SK-N-SH (cell line): ENCODE results near the gene PKP2.

Source experiments
- FOSL2 ChIP-seq: IDR thresholded peaks from 2 replicates; pipeline ENCODE4 v1.4.0; 2012; ENCODE audit warnings: low read depth, mild to moderate bottlenecking, moderate library complexity, borderline replicate concordance
- FOXM1 ChIP-seq: IDR thresholded peaks from 2 replicates; pipeline ENCODE4 v1.4.0; 2012; ENCODE audit warnings: low read depth, mild to moderate bottlenecking
- GABPA ChIP-seq: IDR thresholded peaks from 2 replicates; pipeline ENCODE4 v1.4.0; 2012; ENCODE audit warnings: low read depth, mild to moderate bottlenecking
- NRF1 ChIP-seq: IDR thresholded peaks from 2 replicates; pipeline ENCODE4 v1.6.1; 2012; ENCODE audit warnings: low read depth, mild to moderate bottlenecking, low read length
- TAF1 ChIP-seq: IDR thresholded peaks from 2 replicates; pipeline ENCODE4 v1.6.1; 2012; ENCODE audit warnings: low read depth, mild to moderate bottlenecking, low read length, moderate library complexity, borderline replicate concordance
- TF ChIP-seq, protein P1 (sequence below): IDR thresholded peaks from 2 replicates; pipeline ENCODE4 v1.6.1; 2012; ENCODE audit warnings: mild to moderate bottlenecking, low read depth, low read length, moderate library complexity
- TF ChIP-seq, protein P2 (sequence below): IDR thresholded peaks from 2 replicates; pipeline ENCODE4 v1.4.0; 2012; ENCODE audit warnings: low read depth
- TF ChIP-seq, protein P3 (sequence below): fragments of 200-600 bp; sonication (generic); IDR thresholded peaks from 2 replicates; pipeline ENCODE4 v1.6.1; 2017; ENCODE audit warnings: antibody characterized with exemption, mild to moderate bottlenecking, moderate library complexity

DNA sequence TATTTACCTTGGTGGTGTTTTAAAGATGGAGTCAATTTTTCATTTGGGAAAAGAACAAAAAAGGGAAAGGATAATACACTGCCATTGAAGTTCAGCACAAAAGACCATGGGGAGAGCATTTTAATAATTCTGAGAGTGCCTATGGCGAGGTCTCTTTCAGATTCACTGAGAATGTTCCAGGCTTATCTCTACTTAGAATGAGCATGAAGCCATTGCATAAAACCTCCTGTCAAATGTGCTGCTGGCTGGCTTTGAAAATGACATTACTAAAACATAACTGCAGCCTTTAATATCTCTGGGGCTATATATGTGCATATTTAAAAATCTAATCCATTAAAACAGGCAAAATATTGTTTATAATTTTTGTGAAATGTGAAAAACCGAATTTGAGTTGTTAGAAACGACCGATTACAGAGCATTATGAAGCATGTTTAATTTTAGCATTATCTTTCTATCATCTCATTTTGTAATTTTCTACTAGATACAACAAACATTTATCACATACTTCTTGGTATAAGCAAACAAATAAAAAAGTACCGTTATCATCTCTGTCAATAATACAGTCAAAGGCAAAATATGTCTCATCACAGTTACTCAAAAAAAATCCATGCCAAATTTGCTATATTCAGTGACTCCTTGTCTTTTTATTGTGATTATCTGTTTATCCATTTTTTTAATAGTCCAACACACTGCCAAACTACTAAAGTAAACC lies 95.2 kb downstream of the PKP2 start:
- TF ChIP-seq GABPA (no peak), NRF1 (no peak), TAF1 (no peak), FOSL2 (no peak), FOXM1 (no peak)
- TF ChIP-seq, protein P1, sequence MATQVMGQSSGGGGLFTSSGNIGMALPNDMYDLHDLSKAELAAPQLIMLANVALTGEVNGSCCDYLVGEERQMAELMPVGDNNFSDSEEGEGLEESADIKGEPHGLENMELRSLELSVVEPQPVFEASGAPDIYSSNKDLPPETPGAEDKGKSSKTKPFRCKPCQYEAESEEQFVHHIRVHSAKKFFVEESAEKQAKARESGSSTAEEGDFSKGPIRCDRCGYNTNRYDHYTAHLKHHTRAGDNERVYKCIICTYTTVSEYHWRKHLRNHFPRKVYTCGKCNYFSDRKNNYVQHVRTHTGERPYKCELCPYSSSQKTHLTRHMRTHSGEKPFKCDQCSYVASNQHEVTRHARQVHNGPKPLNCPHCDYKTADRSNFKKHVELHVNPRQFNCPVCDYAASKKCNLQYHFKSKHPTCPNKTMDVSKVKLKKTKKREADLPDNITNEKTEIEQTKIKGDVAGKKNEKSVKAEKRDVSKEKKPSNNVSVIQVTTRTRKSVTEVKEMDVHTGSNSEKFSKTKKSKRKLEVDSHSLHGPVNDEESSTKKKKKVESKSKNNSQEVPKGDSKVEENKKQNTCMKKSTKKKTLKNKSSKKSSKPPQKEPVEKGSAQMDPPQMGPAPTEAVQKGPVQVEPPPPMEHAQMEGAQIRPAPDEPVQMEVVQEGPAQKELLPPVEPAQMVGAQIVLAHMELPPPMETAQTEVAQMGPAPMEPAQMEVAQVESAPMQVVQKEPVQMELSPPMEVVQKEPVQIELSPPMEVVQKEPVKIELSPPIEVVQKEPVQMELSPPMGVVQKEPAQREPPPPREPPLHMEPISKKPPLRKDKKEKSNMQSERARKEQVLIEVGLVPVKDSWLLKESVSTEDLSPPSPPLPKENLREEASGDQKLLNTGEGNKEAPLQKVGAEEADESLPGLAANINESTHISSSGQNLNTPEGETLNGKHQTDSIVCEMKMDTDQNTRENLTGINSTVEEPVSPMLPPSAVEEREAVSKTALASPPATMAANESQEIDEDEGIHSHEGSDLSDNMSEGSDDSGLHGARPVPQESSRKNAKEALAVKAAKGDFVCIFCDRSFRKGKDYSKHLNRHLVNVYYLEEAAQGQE: no peak
- TF ChIP-seq, protein P2, sequence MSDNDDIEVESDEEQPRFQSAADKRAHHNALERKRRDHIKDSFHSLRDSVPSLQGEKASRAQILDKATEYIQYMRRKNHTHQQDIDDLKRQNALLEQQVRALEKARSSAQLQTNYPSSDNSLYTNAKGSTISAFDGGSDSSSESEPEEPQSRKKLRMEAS: no peak
- TF ChIP-seq, protein P3, sequence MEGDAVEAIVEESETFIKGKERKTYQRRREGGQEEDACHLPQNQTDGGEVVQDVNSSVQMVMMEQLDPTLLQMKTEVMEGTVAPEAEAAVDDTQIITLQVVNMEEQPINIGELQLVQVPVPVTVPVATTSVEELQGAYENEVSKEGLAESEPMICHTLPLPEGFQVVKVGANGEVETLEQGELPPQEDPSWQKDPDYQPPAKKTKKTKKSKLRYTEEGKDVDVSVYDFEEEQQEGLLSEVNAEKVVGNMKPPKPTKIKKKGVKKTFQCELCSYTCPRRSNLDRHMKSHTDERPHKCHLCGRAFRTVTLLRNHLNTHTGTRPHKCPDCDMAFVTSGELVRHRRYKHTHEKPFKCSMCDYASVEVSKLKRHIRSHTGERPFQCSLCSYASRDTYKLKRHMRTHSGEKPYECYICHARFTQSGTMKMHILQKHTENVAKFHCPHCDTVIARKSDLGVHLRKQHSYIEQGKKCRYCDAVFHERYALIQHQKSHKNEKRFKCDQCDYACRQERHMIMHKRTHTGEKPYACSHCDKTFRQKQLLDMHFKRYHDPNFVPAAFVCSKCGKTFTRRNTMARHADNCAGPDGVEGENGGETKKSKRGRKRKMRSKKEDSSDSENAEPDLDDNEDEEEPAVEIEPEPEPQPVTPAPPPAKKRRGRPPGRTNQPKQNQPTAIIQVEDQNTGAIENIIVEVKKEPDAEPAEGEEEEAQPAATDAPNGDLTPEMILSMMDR: no peak
